Measurements from ENCODE around the gene ST6GALNAC2.

DNA sequence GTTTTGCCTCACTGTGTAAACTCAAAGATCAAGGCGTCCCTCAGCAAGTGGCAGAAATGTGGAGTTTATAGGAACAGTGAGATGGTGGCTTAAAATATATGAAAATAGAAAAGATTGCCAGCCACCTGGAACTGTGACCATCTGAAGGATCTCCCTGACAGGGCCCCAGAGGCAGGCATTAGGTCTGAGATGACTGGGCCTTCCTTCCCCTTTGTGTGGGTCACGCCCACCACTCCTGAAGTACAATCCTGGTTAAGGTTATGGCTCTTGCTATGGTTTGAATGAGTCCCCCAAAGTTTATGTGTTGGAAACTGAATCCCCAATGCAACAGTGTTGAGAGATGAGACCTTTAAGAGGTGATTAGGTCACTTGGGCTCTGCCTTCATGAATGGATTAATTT lies 6.4 kb downstream of the ST6GALNAC2 start:
- no peak for TF ChIP-seq CTCF (IDR thresholded peaks at IDR 0.05)
- TF ChIP-seq, protein P1, sequence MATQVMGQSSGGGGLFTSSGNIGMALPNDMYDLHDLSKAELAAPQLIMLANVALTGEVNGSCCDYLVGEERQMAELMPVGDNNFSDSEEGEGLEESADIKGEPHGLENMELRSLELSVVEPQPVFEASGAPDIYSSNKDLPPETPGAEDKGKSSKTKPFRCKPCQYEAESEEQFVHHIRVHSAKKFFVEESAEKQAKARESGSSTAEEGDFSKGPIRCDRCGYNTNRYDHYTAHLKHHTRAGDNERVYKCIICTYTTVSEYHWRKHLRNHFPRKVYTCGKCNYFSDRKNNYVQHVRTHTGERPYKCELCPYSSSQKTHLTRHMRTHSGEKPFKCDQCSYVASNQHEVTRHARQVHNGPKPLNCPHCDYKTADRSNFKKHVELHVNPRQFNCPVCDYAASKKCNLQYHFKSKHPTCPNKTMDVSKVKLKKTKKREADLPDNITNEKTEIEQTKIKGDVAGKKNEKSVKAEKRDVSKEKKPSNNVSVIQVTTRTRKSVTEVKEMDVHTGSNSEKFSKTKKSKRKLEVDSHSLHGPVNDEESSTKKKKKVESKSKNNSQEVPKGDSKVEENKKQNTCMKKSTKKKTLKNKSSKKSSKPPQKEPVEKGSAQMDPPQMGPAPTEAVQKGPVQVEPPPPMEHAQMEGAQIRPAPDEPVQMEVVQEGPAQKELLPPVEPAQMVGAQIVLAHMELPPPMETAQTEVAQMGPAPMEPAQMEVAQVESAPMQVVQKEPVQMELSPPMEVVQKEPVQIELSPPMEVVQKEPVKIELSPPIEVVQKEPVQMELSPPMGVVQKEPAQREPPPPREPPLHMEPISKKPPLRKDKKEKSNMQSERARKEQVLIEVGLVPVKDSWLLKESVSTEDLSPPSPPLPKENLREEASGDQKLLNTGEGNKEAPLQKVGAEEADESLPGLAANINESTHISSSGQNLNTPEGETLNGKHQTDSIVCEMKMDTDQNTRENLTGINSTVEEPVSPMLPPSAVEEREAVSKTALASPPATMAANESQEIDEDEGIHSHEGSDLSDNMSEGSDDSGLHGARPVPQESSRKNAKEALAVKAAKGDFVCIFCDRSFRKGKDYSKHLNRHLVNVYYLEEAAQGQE (IDR thresholded peaks at IDR 0.05; ENCODE audit: insufficient read depth in 1 of 2, low read depth in 2 of 2, low read length in 1 of 2): no peak

Data from Panc1 (cell line).